ENCODE results near the gene RGS7. TPM values are rescaled to one million over a fixed set of nuclear protein-coding genes. Genes with fewer than 3 reads are reported as not detected.

RGS7 gene
- polyA plus RNA-seq, 1 donor from 2014 or later: 24.2 TPM

GRCh38 chr1:240732390-240732789 is 624.6 kb downstream of the RGS7 start:
- H3F3A ChIP-seq (ENCODE audit: insufficient read depth, low read length, poor library complexity, severe bottlenecking): no peaks in the 10 kb centered on the region
- no peak overlapping the region for H3K9ac ChIP-seq (ENCODE audit: low read length)
- no peak overlapping the region for H3K4me3 ChIP-seq (ENCODE audit: low read length)
- no peak overlapping the region for H3K27ac ChIP-seq (ENCODE audit: low read length)
- no peak for TF ChIP-seq MXI1 (conservative IDR thresholded peaks at IDR 0.05; ENCODE audit: poor library complexity, severe bottlenecking)
- no peak for TF ChIP-seq TAF1 (IDR thresholded peaks at IDR 0.05; ENCODE audit: low read depth)
- peak; percentile 81 for TF ChIP-seq RAD21 (conservative IDR thresholded peaks at IDR 0.05)
- TF ChIP-seq, protein P1, sequence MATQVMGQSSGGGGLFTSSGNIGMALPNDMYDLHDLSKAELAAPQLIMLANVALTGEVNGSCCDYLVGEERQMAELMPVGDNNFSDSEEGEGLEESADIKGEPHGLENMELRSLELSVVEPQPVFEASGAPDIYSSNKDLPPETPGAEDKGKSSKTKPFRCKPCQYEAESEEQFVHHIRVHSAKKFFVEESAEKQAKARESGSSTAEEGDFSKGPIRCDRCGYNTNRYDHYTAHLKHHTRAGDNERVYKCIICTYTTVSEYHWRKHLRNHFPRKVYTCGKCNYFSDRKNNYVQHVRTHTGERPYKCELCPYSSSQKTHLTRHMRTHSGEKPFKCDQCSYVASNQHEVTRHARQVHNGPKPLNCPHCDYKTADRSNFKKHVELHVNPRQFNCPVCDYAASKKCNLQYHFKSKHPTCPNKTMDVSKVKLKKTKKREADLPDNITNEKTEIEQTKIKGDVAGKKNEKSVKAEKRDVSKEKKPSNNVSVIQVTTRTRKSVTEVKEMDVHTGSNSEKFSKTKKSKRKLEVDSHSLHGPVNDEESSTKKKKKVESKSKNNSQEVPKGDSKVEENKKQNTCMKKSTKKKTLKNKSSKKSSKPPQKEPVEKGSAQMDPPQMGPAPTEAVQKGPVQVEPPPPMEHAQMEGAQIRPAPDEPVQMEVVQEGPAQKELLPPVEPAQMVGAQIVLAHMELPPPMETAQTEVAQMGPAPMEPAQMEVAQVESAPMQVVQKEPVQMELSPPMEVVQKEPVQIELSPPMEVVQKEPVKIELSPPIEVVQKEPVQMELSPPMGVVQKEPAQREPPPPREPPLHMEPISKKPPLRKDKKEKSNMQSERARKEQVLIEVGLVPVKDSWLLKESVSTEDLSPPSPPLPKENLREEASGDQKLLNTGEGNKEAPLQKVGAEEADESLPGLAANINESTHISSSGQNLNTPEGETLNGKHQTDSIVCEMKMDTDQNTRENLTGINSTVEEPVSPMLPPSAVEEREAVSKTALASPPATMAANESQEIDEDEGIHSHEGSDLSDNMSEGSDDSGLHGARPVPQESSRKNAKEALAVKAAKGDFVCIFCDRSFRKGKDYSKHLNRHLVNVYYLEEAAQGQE (IDR thresholded peaks at IDR 0.05; ENCODE audit: borderline replicate concordance): no peak
- no peak for TF ChIP-seq POLR2AphosphoS5 (IDR thresholded peaks at IDR 0.05)
- peak; percentile 81 for TF ChIP-seq CTCF (IDR thresholded peaks at IDR 0.05; ENCODE audit: poor library complexity, severe bottlenecking)
- TF ChIP-seq SMC3 (conservative IDR thresholded peaks at IDR 0.05; ENCODE audit: poor library complexity): peak; percentile 82
- no peak for TF ChIP-seq EZH2 (IDR thresholded peaks at IDR 0.05; ENCODE audit: borderline replicate concordance, insufficient read depth, low read length, poor library complexity, severe bottlenecking)
- no peak overlapping the region for H2AFZ ChIP-seq (ENCODE audit: low read depth, low read length)
- H3K4me2 ChIP-seq (ENCODE audit: low read length): no peak overlapping the region
- H3K79me2 ChIP-seq (replicated peaks; ENCODE audit: insufficient read depth, low read length): no peaks in the 10 kb centered on the region
- no peaks in the 10 kb centered on the region for H3K36me3 ChIP-seq (ENCODE audit: insufficient read depth, low read length)
- no peaks in the 10 kb centered on the region for H4K20me1 ChIP-seq (ENCODE audit: insufficient read depth)
- H3K9me3 ChIP-seq (ENCODE audit: low read length): no peaks in the 10 kb centered on the region
- H3K27me3 ChIP-seq (ENCODE audit: insufficient read depth, low read depth, low read length): no peaks in the 10 kb centered on the region
- no peaks in the 10 kb centered on the region for H3K9me2 ChIP-seq (ENCODE audit: insufficient read depth, low read length)

Small RNA genes lying within 50 kb of the gene (small RNA-seq; reads per million reads assigned to genes)
- 0 reads per million in 3 experiments for gene MIR3123

Other genes starting within 250 kb of the RGS7 start
- 99.4 and 114 TPM in 2 replicates for gene FH, start 162.6 kb upstream of the RGS7 start, polyA plus RNA-seq
- 0.72 TPM in 1 of 2 replicates, not detected in the other for gene KMO, start 175.2 kb upstream of the RGS7 start, polyA plus RNA-seq